HG03025 (cell line): ENCODE measurements around the gene KANK4.
"Not testable (repeated sequence)": the region's sequence is repeated elsewhere in the genome, so short reads cannot be mapped to it uniquely, and the experiment has no call there.

Experiments
- ATAC-seq: cut with Tn5 transposase; IDR thresholded peaks from one replicate; pipeline ENCODE4 v1.9.1; 2021; ENCODE audit warnings: mild to moderate bottlenecking, moderate library complexity; ENCODE audit not compliant: unreplicated experiment, low FRiP score

Gene KANK4

DNA sequence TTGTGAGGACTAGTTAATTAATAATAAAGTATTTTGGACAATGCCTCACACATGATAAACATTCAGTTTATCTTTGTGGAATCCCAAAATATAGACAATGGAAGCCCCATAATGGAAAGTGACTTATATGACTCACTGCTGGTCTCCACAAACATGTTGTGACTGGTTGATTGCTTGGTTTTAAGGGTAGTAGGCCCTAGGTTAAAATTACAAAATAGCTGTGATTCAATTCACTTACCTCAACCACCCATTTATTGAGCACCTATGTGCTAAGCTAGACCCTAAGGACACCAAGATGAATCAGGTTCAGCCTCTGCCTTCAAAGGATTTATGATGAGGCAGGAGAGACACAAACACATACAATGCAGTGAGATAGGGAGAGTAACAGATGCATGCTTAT, 42.4 kb downstream of the KANK4 start:
- no peak for ATAC-seq

DNA sequence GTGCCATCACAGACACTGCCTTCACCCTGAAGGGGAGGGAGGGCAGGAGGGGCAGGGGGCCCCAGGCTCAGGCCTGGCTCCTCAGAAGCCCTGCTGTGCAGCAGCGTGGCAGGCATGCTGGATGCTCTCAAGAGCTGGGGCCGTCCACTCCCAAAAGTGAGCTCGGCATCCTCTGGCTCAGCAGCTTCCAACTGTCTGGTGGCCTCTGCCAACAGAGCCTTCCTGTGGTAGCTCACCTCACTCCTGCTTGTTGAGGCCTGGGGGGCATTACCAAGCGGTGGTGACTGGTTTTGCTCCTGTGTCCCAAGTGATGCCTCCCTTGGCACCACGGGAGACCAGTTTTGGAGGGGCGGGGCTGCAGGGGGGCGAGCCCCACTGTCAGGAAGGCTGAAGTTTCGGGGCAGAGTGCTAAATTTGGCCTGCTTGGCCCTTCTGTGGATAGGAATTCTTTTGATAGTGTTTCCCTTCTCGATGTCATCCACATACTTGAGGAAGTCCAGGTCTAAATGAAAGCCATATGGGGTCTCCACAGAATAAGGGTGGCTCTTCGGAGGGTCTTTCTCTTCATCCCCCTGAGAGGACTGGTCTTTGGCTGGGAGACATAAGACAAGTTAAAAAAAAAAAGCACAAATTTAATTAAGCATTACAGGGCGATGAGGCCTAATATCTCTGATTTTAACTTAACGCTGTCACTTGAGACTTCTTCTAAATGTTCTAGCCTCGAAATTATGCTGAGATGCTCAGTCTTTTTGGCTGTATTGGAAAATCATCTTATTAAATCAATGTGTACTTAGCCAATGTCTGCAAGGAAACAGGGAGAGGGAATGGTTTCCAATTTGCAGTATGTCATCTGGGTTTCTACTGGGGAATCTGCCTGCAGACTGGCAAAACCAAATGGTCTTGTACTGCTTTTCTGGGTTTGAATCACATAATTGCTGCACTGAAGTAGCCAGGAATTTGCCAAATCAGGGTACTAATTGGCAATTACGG, 44.4 kb downstream of the KANK4 start:
- no peak for ATAC-seq

DNA sequence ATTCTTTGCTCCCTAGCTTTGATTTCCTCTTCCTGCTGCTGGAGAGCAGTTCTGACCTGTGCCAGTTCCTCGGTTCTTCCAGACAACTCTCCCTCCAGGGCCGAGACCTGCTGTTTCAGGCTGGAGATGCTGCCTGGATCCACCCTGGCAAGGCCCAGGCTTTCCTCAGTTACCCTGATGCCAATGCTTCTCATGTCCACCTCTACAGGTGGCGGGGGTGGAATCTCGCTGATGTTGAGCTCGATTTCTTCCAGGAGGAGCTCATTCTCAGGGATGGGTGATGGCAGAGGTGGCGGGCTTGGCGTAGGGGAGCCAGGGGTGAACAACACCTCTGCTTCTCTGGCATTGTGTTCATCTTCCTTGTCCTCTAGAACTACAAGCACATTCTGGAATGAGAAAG, 45.3 kb downstream of the KANK4 start:
- no peak for ATAC-seq

DNA sequence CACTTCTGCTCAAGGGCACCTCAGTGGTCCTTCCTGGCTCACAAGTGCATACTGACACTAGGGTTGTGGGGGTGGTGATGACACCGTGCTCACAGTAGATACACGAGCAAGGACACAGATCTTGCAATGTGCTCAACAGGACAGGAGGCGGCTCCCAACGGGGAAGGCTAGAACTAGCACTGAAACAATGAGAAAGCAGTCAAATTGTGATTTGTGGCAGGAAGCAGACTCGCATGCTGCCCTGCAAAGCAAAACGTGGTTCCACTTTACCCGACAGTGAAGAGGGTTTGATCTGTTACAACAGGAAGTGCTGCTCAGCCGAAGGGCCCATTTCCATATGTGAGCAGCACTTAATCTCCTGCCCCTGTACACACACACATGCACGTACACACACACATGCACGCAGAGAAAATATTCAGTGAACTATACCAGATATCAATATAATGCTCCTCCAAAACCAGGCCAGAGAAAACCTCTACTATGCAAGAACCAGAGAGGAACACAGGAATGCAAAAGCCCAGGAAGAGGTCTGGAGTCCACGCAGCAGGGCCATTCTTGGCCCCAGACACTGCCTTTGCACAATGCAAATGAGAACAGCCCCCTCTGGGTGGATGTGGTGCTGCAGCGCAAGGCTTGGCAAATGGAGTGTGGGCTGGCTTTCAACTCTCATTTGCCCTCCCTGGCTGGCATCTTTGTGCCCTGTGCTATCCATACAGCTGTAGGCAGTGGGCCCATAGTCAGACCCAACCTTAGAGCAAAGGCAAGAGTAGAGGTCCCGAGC, 47.1 kb downstream of the KANK4 start:
- peak; percentile 78 for ATAC-seq

GRCh38 chr1:62271134-62271533, 48.1 kb downstream of the KANK4 start:
- no peak for ATAC-seq

GRCh38 chr1:62269851-62270495, 49.3 kb downstream of the KANK4 start:
- no peak for ATAC-seq

DNA sequence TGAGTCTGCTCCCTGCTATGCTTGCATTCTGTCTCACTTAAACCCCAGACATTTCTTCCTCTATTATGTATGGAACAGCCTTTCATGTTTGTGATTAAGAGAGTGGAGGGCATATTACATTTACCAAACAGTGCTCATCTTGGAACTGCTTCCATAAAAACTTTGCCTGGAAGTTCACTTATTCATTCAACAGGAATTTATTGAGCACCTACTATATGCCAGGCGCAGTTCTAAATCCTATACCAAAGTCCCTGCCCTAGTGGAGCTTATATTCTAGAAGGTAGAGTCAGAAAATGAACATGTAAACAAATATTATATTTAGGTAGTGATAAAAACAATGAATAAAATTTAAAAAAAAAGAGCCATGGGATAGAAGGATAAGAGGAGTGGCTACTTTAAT, 49.8 kb downstream of the KANK4 start:
- ATAC-seq: no peak

DNA sequence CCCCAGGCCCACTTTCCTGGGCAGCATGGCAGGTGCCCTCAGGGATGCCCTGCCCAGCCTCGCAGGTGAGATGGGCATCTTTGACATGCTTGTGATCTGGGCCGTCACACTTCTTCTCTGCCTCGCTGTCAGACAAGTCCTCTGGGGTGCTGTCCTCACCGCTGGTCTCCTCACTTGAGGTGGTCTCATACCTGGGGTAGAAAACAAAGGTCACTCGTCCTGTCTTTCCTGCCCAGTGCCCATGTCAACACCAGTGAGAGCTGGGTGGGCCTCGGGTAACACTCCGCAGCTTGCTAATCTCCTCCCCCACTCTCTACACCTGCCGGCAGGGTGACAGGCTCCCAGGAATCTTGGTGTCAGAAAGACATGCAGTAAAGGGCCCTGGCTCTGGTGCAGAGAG, 50.9 kb downstream of the KANK4 start:
- no peak for ATAC-seq

- ATAC-seq: no peak
Observed at GRCh38 chr1:62265956-62266935, 53.0 kb downstream of the KANK4 start.

- ATAC-seq: no peak
Observed at GRCh38 chr1:62263814-62264353, 55.4 kb downstream of the KANK4 start.

- ATAC-seq: no peak
Observed at GRCh38 chr1:62263006-62263813, 56.0 kb downstream of the KANK4 start.

DNA sequence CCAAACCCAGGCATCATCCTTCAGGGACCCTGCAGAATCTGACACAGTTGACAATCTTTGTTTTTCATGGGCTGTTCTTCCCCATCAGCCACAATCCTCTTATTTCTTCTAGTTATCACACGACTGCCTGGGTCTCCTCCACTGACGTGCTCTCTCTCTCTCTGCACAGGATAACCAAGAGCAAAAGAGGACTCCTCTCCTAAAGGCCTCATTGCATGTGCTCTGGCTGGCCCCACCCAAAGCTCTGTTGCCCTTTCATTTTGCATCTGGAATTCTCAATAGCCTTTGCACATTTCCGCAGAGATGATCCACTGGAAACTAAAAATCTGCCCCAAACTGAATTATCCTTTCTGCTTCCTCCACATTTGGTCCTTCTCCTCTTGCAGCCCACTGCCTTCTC, 58.5 kb downstream of the KANK4 start:
- no peak for ATAC-seq

- ATAC-seq: no peak
Observed at GRCh38 chr1:62259551-62259950, 59.7 kb downstream of the KANK4 start.

DNA sequence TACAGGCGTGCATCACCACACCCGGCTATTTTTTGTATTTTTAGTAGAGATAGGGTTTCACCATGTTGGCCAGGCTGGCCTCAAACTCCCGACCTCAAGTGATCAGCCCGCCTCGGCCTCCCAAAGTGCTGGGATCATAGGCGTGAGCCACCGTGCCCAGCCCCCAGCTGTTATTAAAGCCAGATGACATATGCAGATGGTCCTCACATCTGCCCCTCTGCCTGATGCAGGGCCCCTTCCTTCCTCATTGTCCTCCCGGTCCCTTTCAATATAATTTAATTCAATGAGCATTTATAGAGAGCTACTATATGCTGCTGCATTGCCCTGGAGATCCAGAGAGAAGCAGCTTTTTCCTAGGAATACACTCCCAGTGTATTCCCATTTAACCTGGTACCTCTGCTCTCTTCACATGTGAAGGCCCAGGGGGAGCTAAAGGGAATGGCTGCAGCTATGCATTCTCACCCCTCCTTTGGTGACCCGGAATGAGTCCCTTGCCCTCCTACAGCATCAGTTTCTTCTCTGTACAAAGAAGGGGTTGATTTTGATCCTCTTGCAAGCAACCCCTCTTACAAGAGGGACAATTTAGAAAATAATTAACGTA, 69.0 kb downstream of the KANK4 start:
- no peak for ATAC-seq

- ATAC-seq: no peak
Observed at GRCh38 chr1:62247391-62248168, 71.7 kb downstream of the KANK4 start.

- no peak for ATAC-seq
Observed at GRCh38 chr1:62245201-62245600, 74.0 kb downstream of the KANK4 start.

- not testable (repeated sequence) for ATAC-seq
Observed at GRCh38 chr1:62244380-62244779, 74.9 kb downstream of the KANK4 start.
